Gastroesophageal sphincter (tissue), 4 donors: Measurements from ENCODE around the gene COLEC11. TPM values are rescaled to one million over a fixed set of nuclear protein-coding genes. Genes with fewer than 3 reads are reported as not detected.
"Not testable (repeated sequence)": the region's sequence is repeated elsewhere in the genome, so short reads cannot be mapped to it uniquely, and the experiment has no call there.

Source experiments
- ATAC-seq: fragments of 150-250 bp; one replicate; pipeline ENCODE4 v1.9.1; 2016; ENCODE audit warnings: mild to moderate bottlenecking, moderate library complexity
- H3K27ac ChIP-seq, 4 donors: fragments of 200-600 bp; sonication (generic) in 3 of 4; 1 replicate in 3 of 4; 2 replicates in 1 of 4; pipeline ENCODE4 v1.5.1; 2016 to 2019
- H3K27me3 ChIP-seq: fragments of 200-600 bp; sonication (generic); one replicate; pipeline ENCODE4 v1.5.1; 2019
- H3K36me3 ChIP-seq, 2 donors: fragments of 200-600 bp; sonication (generic); one replicate each; pipeline ENCODE4 v1.5.1; 2019; ENCODE audit warnings: control low read depth in 1 of 2
- H3K4me1 ChIP-seq, 3 donors: fragments of 200-600 bp; sonication (generic); 1 replicate in 2 of 3; 2 replicates in 1 of 3; pipeline ENCODE4 v1.5.1; 2016 to 2019; ENCODE audit warnings: control low read depth in 2 of 3
- H3K4me3 ChIP-seq, 2 donors: fragments of 200-600 bp; sonication (generic); one replicate each; pipeline ENCODE4 v1.5.1; 2019; ENCODE audit warnings: mild to moderate bottlenecking in 1 of 2, moderate library complexity in 1 of 2
- H3K9me3 ChIP-seq, 3 donors: fragments of 200-600 bp; sonication (generic); one replicate each; pipeline ENCODE4 v1.5.1; 2017 to 2019; ENCODE audit warnings: control low read depth in 2 of 3
- EP300 ChIP-seq: sonication (generic); formaldehyde crosslinking; IDR thresholded peaks from one replicate; pipeline ENCODE4 v1.6.1; 2017; ENCODE audit warnings: antibody characterized with exemption, mild to moderate bottlenecking
- POLR2A ChIP-seq, 2 donors: fragments of 450-650 bp; IDR thresholded peaks; one replicate each; pipeline ENCODE4 v1.6.1; 2017; ENCODE audit warnings: antibody characterized with exemption in 2 of 2, mild to moderate bottlenecking in 2 of 2, moderate library complexity in 1 of 2
- POLR2AphosphoS5 ChIP-seq: sonication (generic); formaldehyde crosslinking; IDR thresholded peaks from one replicate; pipeline ENCODE4 v1.6.1; 2017; ENCODE audit warnings: antibody characterized with exemption
- WGBS, 2 donors: methylation state at CpG; one replicate each; pipeline ENCODE4 v1.1.5; 2018; ENCODE audit warnings: low coverage in 1 of 2; 5-methylcytosine and 5-hydroxymethylcytosine counted together
- total RNA-seq, 4 donors: library from RNA; depleted of rRNA; stranded (reverse); fragments of >200 nt; gene quantifications; one replicate each; pipeline ENCODE4 v1.1.0, GENCODE V29; 2016
- TF ChIP-seq, protein P1 (sequence below), 4 experiments: fragments of 200-600 bp in 2 of 4; fragments of 450-650 bp in 2 of 4; sonication (generic) in 1 of 4; IDR thresholded peaks; one replicate each; pipeline ENCODE4 v1.5.1; 2017 to 2019; ENCODE audit warnings: antibody characterized with exemption in 4 of 4, mild to moderate bottlenecking in 2 of 4, moderate library complexity in 2 of 4

The COLEC11 gene
- total RNA-seq, 4 donors from 2014 or later = 0.57 to 5.0 (median 3.1) TPM

DNA sequence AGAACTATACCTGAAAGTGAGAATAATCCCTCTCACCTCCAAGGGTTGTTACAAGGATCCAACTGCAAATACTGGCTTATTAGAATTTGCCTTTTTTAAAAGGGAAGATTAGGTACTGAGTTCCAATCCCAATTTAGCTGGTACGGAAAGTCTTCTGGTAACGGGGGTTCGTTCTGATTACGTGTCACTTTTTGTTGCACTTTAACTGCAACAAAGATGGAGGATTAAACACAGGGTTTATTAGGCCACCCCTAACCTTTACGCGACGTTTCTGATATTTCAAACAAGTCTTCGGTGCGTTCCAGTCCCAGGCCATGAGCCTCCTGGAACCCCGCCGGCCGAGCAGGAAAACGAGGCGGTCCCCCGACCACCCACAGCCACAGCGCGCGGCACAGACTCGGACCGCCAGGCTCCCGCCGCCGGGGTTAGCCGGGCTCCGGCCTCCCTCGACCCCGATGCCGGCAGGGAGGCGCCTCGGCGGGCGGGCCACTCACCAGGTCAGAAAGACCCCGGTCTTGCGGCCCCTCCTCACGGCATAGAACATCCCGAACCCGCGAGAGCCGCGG lies 37.2 kb upstream of the COLEC11 start:
- TF ChIP-seq, protein P1, sequence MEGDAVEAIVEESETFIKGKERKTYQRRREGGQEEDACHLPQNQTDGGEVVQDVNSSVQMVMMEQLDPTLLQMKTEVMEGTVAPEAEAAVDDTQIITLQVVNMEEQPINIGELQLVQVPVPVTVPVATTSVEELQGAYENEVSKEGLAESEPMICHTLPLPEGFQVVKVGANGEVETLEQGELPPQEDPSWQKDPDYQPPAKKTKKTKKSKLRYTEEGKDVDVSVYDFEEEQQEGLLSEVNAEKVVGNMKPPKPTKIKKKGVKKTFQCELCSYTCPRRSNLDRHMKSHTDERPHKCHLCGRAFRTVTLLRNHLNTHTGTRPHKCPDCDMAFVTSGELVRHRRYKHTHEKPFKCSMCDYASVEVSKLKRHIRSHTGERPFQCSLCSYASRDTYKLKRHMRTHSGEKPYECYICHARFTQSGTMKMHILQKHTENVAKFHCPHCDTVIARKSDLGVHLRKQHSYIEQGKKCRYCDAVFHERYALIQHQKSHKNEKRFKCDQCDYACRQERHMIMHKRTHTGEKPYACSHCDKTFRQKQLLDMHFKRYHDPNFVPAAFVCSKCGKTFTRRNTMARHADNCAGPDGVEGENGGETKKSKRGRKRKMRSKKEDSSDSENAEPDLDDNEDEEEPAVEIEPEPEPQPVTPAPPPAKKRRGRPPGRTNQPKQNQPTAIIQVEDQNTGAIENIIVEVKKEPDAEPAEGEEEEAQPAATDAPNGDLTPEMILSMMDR (IDR thresholded peaks at IDR 0.05) = peak in 1 of 4 experiments; percentile 8
- TF ChIP-seq POLR2A (IDR thresholded peaks at IDR 0.05) (no peak), POLR2AphosphoS5 (no peak), EP300 (no peak)
- H3K9me3 ChIP-seq = no peaks in the 10 kb centered on the region
- no peaks in the 10 kb centered on the region for H3K27me3 ChIP-seq
- H3K4me1 ChIP-seq = peaks cover 0 to 22% (median 15%) of the 10 kb centered on the region in 3 donors
- peak overlapping the region; percentile 72 to 88 for H3K4me3 ChIP-seq
- WGBS, 2 donors = 0 to 3% methylated on average over 4 to 14 of the region's 40 CpGs
- H3K27ac ChIP-seq = peak overlapping the region; percentile 90 to 99 (median 92)
- peaks cover 0 to 53% of the 10 kb centered on the region in 2 donors for H3K36me3 ChIP-seq
- no peak for ATAC-seq

- H3K36me3 ChIP-seq = peaks cover 0 to 46% of the 10 kb centered on the region in 2 donors
- 0% methylated on average over 10 of the region's 67 CpGs; no CpG with 5 or more reads in 1 of the 2 donors for WGBS, 2 donors
- ATAC-seq = peak; percentile 100
- no peaks in the 10 kb centered on the region for H3K9me3 ChIP-seq
- TF ChIP-seq POLR2A (IDR thresholded peaks at IDR 0.05) (peak; percentile 89 to 90), POLR2AphosphoS5 (peak; percentile 99), EP300 (no peak)
- H3K27ac ChIP-seq = peak within 1 kb of the TSS; percentile 90 to 99 (median 92)
- H3K4me3 ChIP-seq = peak within 1 kb of the TSS; percentile 72 to 88
- H3K4me1 ChIP-seq = peaks cover 0 to 22% (median 15%) of the 10 kb centered on the region in 3 donors
- no peaks in the 10 kb centered on the region for H3K27me3 ChIP-seq
Observed at GRCh38 chr2:3558205-3559014, 36.5 kb upstream of the COLEC11 start, which contains the start of gene RNASEH1. RNASEH1 (minus strand) TSS chr2:3558333; CDS start chr2:3558260, 73 bp downstream.

DNA sequence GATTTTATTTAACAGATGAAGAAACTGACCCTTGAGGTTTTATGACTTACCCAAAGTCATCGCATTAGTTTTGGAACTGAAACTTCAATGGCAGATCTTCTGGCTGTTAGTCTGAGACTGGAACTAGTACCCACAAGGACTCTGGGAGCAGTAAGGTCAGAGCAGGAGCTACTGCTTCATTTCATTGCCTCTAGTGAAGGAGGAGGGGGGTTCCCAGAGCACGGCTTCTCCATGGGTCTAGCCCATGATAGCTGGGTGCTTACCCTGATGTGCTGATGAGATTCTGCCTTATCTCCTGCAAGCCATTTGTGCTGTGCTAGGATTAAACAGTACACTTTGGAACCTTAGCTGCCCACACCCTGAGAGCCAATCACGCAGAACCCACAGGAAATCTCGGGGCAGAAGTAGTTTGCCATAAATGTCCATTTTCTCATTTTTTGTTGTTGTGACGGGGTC lies 31.4 kb upstream of the COLEC11 start:
- 87 to 100% methylated on average over 2 to 3 of the region's 5 CpGs for WGBS, 2 donors
- no peak for TF ChIP-seq POLR2A (IDR thresholded peaks at IDR 0.05)
- no peak overlapping the region for H3K27ac ChIP-seq

GRCh38 chr2:3565117-3565516 lies 29.8 kb upstream of the COLEC11 start:
- Histone ChIP-seq H3K4me1 (no peaks in the 10 kb centered on the region), H3K27me3 (no peaks in the 10 kb centered on the region), H3K4me3 (no peak overlapping the region), H3K27ac (no peak overlapping the region), H3K36me3 (peaks cover 0 to 11% of the 10 kb centered on the region in 2 donors), H3K9me3 (no peaks in the 10 kb centered on the region)
- ATAC-seq = no peak
- 79 to 89% methylated on average over 3 to 6 of the region's 6 CpGs for WGBS, 2 donors
- TF ChIP-seq EP300 (no peak), POLR2AphosphoS5 (no peak), POLR2A (IDR thresholded peaks at IDR 0.05) (no peak)
- TF ChIP-seq, protein P1 (IDR thresholded peaks at IDR 0.05) = no peak

More for the DNA sequence above, 31.4 kb upstream of the COLEC11 start:
- H3K4me3 ChIP-seq = no peak overlapping the region
- H3K9me3 ChIP-seq = no peaks in the 10 kb centered on the region
- no peak for ATAC-seq
- H3K36me3 ChIP-seq = peaks cover 0 to 12% of the 10 kb centered on the region in 2 donors
- no peaks in the 10 kb centered on the region for H3K27me3 ChIP-seq
- peaks cover 0 to 10% (median 5%) of the 10 kb centered on the region in 3 donors for H3K4me1 ChIP-seq

DNA sequence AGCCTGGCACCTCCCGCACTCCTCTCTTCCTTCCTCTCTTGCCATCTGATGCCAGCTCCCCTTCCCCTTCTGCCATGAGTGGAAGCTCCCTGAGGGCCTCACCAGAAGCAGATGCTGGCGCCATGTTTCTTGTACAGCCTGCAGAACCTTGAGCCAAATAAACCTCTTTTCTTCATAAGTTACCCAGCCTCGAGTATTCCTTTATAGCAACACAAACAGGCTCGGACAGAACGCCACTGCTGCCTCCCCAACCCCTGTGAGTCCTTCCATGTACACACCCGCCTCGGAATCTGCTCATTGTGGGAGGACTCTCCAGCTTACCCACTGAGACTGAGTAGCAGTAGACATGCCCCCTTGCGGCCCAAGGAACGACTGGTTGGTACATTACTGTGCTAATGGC lies 28.1 kb upstream of the COLEC11 start:
- no peak for TF ChIP-seq POLR2A (IDR thresholded peaks at IDR 0.05)
- WGBS, 2 donors = 88 to 89% methylated on average over 4 to 6 of the region's 9 CpGs
- H3K27ac ChIP-seq = no peak overlapping the region
- H3K27me3 ChIP-seq = no peaks in the 10 kb centered on the region
- no peaks in the 10 kb centered on the region for H3K9me3 ChIP-seq
- H3K4me1 ChIP-seq = no peaks in the 10 kb centered on the region
- ATAC-seq = no peak
- H3K36me3 ChIP-seq = no peaks in the 10 kb centered on the region
- no peak overlapping the region for H3K4me3 ChIP-seq

- ATAC-seq, H3K4me1 ChIP-seq, H3K4me3 ChIP-seq, H3K36me3 ChIP-seq, H3K27me3 ChIP-seq, H3K27ac ChIP-seq, H3K9me3 ChIP-seq: not testable (repeated sequence)
- 88% methylated on average over 4 of the region's 23 CpGs; no CpG with 5 or more reads in 1 of the 2 donors for WGBS, 2 donors
Observed at GRCh38 chr2:3569656-3570055, 25.3 kb upstream of the COLEC11 start.
